ENCODE measurements around the gene BPHL. TPM values are rescaled to one million over a fixed set of nuclear protein-coding genes. Genes with fewer than 3 reads are reported as not detected.
"Not testable (repeated sequence)": the region's sequence is repeated elsewhere in the genome, so short reads cannot be mapped to it uniquely, and the experiment has no call there.

BPHL gene
- total and polyA plus RNA-seq, 8 donors = 9.0 to 22.1 (median 14.8) TPM

GRCh38 chr6:3173636-3174089, 55.2 kb downstream of the BPHL start:
- DNase-seq; intact Hi-C loops (cut with DNase I); H3K9me3 ChIP-seq; ATAC-seq; H3K4me3 ChIP-seq; H3K27me3 ChIP-seq; H3K36me3 ChIP-seq; H3K4me1 ChIP-seq; FAIRE-seq; H3K27ac ChIP-seq: not testable (repeated sequence)
- WGBS, 2 donors = 86 to 95% methylated on average over 11 of the region's 11 CpGs

DNA sequence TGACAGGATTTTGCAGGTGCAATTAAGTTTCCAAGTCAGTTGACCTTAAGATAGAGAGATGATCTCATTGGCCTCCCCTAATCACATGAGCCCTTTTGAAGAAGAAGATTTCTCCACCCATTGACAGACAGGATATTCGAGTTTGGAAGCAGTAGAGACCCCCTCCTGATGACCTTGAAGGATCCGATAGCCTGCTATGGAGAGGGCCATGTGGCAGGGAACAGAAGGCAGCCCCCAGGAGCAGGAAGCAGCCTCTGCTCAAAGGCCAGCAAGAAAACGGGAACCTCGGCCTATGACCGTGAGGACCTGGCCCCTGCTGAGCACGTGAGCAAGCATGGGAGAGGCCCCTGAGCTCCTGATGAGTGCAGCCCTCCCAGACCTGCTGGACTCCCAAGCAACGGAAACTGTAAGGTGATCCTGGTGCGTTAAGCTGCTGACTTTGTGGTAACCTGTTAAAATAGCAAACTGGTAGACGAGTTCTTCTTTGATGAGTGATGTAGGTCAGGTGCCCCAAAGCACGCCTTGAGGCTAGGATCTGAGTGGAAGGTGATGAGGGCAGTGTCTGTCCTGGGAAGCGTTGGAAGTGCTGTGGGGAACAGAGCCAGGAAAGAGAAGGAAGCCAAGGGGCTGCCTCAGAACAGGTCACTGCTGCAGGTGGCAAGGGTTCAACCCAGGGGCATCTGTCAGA, 57.3 kb downstream of the BPHL start:
- intact Hi-C loops (cut with DNase I) = no loop called here
- Histone ChIP-seq H3K9me3 (no peaks in the 10 kb centered on the region), H3K36me3 (no peaks in the 10 kb centered on the region), H3K4me3 (no peak overlapping the region), H3K27ac (no peak overlapping the region), H3K27me3 (no peaks in the 10 kb centered on the region), H3K4me1 (no peaks in the 10 kb centered on the region)
- TF ChIP-seq CTCF (IDR thresholded peaks at IDR 0.05) = no peak
- FAIRE-seq (no peak), ATAC-seq (no peak), DNase-seq (no peak)
- 71 to 75% methylated on average over 11 of the region's 11 CpGs for WGBS, 2 donors

GRCh38 chr6:3176562-3177355, 58.2 kb downstream of the BPHL start:
- Histone ChIP-seq H3K4me3 (no peak overlapping the region), H3K27ac (no peak overlapping the region), H3K27me3 (no peaks in the 10 kb centered on the region), H3K9me3 (no peaks in the 10 kb centered on the region), H3K4me1 (no peaks in the 10 kb centered on the region), H3K36me3 (no peaks in the 10 kb centered on the region)
- FAIRE-seq = no peak
- DNase-seq = no peak
- intact Hi-C loops (cut with DNase I) = no loop called here
- TF ChIP-seq CTCF (IDR thresholded peaks at IDR 0.05) = no peak
- ATAC-seq = peak in 1 of 4 donors; percentile 44
- 89 to 92% methylated on average over 21 to 22 of the region's 22 CpGs for WGBS, 2 donors

- H3K36me3 ChIP-seq; FAIRE-seq; intact Hi-C loops (cut with DNase I); H3K4me3 ChIP-seq; H3K27ac ChIP-seq; H3K9me3 ChIP-seq; DNase-seq; H3K4me1 ChIP-seq; H3K27me3 ChIP-seq: not testable (repeated sequence)
- WGBS, 2 donors = 52 to 58% methylated on average over 8 of the region's 8 CpGs
- ATAC-seq = peak in 3 of 4 donors; percentile 37 to 65 (median 38)
Measured at GRCh38 chr6:3178666-3179065, 60.2 kb downstream of the BPHL start.

GRCh38 chr6:3179945-3180344, 61.4 kb downstream of the BPHL start:
- H3K27ac ChIP-seq; H3K36me3 ChIP-seq; FAIRE-seq; H3K27me3 ChIP-seq; H3K9me3 ChIP-seq; H3K4me1 ChIP-seq; intact Hi-C loops (cut with DNase I): not testable (repeated sequence)
- WGBS, 2 donors = 22 to 51% methylated on average over 2 to 6 of the region's 8 CpGs
- peak overlapping the region in 1 of 4 donors; percentile 22 for H3K4me3 ChIP-seq
- DNase-seq = peak in 1 of 6 donors; percentile 33
- ATAC-seq = peak; percentile 56 to 76 (median 70)

- no peak for ATAC-seq
- Histone ChIP-seq H3K36me3 (no peaks in the 10 kb centered on the region), H3K27me3 (no peaks in the 10 kb centered on the region), H3K27ac (no peak overlapping the region), H3K9me3 (no peaks in the 10 kb centered on the region), H3K4me3 (no peak overlapping the region), H3K4me1 (no peaks in the 10 kb centered on the region)
- WGBS, 2 donors = 64 to 76% methylated on average over 2 of the region's 2 CpGs
- FAIRE-seq = no peak
- TF ChIP-seq CTCF (IDR thresholded peaks at IDR 0.05) = no peak
- no peak for DNase-seq
- intact Hi-C loops (cut with DNase I) = no loop called here
Measured at GRCh38 chr6:3181105-3181504, 62.6 kb downstream of the BPHL start.
